ENCODE data around the gene RALB.
"Not testable (repeated sequence)": the region's sequence is repeated elsewhere in the genome, so short reads cannot be mapped to it uniquely, and the experiment has no call there.

The RALB gene

GRCh38 chr2:120299004-120299403 is 46.4 kb downstream of the RALB start:
- DNase-seq: no peak

- no peak for DNase-seq
These were observed 46.9 kb downstream of the RALB start for GRCh38 chr2:120299561-120299960.

- no peak for DNase-seq
These were observed 47.7 kb downstream of the RALB start for GRCh38 chr2:120300385-120300784.

GRCh38 chr2:120301284-120301683 is 48.6 kb downstream of the RALB start:
- DNase-seq: no peak

- DNase-seq: no peak
These were observed 49.6 kb downstream of the RALB start for GRCh38 chr2:120302301-120302700.

GRCh38 chr2:120303177-120303576 is 50.5 kb downstream of the RALB start:
- DNase-seq: no peak

- no peak for DNase-seq
These were observed 52.6 kb downstream of the RALB start for GRCh38 chr2:120305296-120305695.

GRCh38 chr2:120305937-120306490 is 53.4 kb downstream of the RALB start:
- DNase-seq: no peak

GRCh38 chr2:120307482-120307881 is 54.8 kb downstream of the RALB start:
- DNase-seq: no peak

GRCh38 chr2:120308038-120308910 is 55.6 kb downstream of the RALB start:
- no peak for DNase-seq

- no peak for DNase-seq
These were observed 57.5 kb downstream of the RALB start for GRCh38 chr2:120310136-120310535.

GRCh38 chr2:120310841-120311240 is 58.2 kb downstream of the RALB start:
- DNase-seq: not testable (repeated sequence)

GRCh38 chr2:120312076-120312475 is 59.4 kb downstream of the RALB start:
- DNase-seq: no peak

GRCh38 chr2:120312860-120313694 is 60.4 kb downstream of the RALB start:
- DNase-seq: peak; percentile 79

GRCh38 chr2:120313695-120314615 is 61.3 kb downstream of the RALB start:
- no peak for DNase-seq

- DNase-seq: no peak
These were observed 62.2 kb downstream of the RALB start for GRCh38 chr2:120314690-120315366.

- no peak for DNase-seq
These were observed 62.8 kb downstream of the RALB start for GRCh38 chr2:120315367-120316033.

GRCh38 chr2:120316071-120316470 is 63.4 kb downstream of the RALB start:
- DNase-seq: no peak

- DNase-seq: no peak
These were observed 64.0 kb downstream of the RALB start for GRCh38 chr2:120316528-120317179.

GRCh38 chr2:120317180-120317533 is 64.5 kb downstream of the RALB start:
- DNase-seq: no peak

GRCh38 chr2:120317916-120318315 is 65.3 kb downstream of the RALB start:
- DNase-seq: no peak

All from activated naive CD4-positive, alpha-beta T cell treated with Interleukin-2 at 50 U/mL for 16 hours (primary cell).